ENCODE measurements around the gene ABCG2. TPM values are rescaled to one million over a fixed set of nuclear protein-coding genes. Genes with fewer than 3 reads are reported as not detected.

ABCG2 gene
- total and polyA plus RNA-seq, 2 of the 8 experiments (the other 6 are each of a cell fraction or from before 2014, with no cell fraction given), result 2.4 to 4.6 TPM

DNA sequence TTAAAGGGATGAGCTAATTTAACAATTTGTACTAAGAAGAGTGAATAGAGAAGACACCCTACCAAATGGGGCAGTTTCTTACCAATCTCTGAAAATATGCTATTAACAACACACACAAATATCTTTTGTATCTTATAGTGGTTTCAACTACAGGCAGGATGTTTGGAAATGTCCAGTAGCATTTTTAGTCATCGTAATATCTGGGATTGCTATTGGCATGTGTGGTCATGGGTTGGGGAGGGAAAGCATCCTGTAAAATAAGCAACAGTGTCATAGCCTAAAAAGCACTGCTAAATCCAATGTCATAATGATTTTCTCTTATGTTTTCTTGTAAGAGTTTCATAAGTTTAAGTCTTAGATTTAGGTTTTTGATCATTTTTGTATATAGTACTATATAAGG is 29.3 kb upstream of the ABCG2 start:
- ChIA-PET CTCF (ENCODE audit: partially characterized antibody) (no interaction called here), POLR2A (ENCODE audit: partially characterized antibody) (no interaction called here)
- H3K79me2 ChIP-seq (ENCODE audit: control insufficient read depth in 1 of 2, insufficient read depth in 2 of 2, low read length in 2 of 2), result no peaks in the 10 kb centered on the region
- no peak overlapping the region for H2BK12ac ChIP-seq (ENCODE audit: low read depth, low read length)
- no peak overlapping the region for H2AK5ac ChIP-seq (ENCODE audit: low read depth, low read length)
- DNase-seq (ENCODE audit: low read depth in 1 of 2, low spot score in 2 of 2), result no peak
- no peak overlapping the region for H3K4ac ChIP-seq (replicated peaks; ENCODE audit: insufficient read length, low read depth, low read length)
- no peaks in the 10 kb centered on the region for H3K23me2 ChIP-seq (ENCODE audit: low read depth, low read length)
- H3K23ac ChIP-seq (ENCODE audit: insufficient read length), result no peak overlapping the region
- no peak overlapping the region for H3K27ac ChIP-seq (ENCODE audit: low read depth, low read length)
- FAIRE-seq, result no peak
- H4K20me1 ChIP-seq (replicated peaks in 1 of 2; ENCODE audit: control insufficient read depth in 1 of 2, insufficient read depth in 2 of 2, low read length in 2 of 2), result no peaks in the 10 kb centered on the region
- no peak overlapping the region for H4K8ac ChIP-seq (ENCODE audit: extremely low read depth, insufficient read depth, low read length)
- H3K27me3 ChIP-seq (replicated peaks in 1 of 4; ENCODE audit: control insufficient read depth in 3 of 4, extremely low read depth in 1 of 4, insufficient read depth in 3 of 4, low read length in 3 of 4), result no peaks in the 10 kb centered on the region
- WGBS, 2 experiments (ENCODE audit: extremely low coverage in 1 of 2, insufficient coverage in 1 of 2, insufficient read length in 1 of 2, insufficient replicate concordance in 2 of 2, low coverage in 1 of 2, low lambda C conversion rate in 2 of 2, missing lambda C conversion rate in 1 of 2), result 94% methylated on average over 1 of the region's 1 CpG; no CpG with 5 or more reads in 1 of the 2 experiments
- H2AFZ ChIP-seq (ENCODE audit: low read length), result no peak overlapping the region
- H3K18ac ChIP-seq (ENCODE audit: extremely low read depth, low read length), result no peak overlapping the region
- no peak overlapping the region for H2BK15ac ChIP-seq (ENCODE audit: low read length)
- no peak overlapping the region for H4K5ac ChIP-seq (ENCODE audit: insufficient read length, low read depth, low read length)
- TF ChIP-seq ZNF274 (IDR thresholded peaks at IDR 0.05; ENCODE audit: borderline replicate concordance, extremely low read depth, low read length) (no peak), RXRA (IDR thresholded peaks at IDR 0.05; ENCODE audit: insufficient read depth, low read depth, low read length) (no peak), POLR2AphosphoS5 (IDR thresholded peaks at IDR 0.05; ENCODE audit: low read depth, low read length) (no peak), SIX5 (IDR thresholded peaks at IDR 0.05; ENCODE audit: low read depth, low read length) (no peak), NANOG (IDR thresholded peaks at IDR 0.05; ENCODE audit: insufficient read depth, low read depth, low read length, poor library complexity, severe bottlenecking) (no peak), SP2 (IDR thresholded peaks at IDR 0.05; ENCODE audit: low read length) (no peak), JUND (IDR thresholded peaks at IDR 0.05; ENCODE audit: low read length) (no peak)
- H3K4me3 ChIP-seq (ENCODE audit: extremely low read depth in 1 of 4, insufficient read depth in 2 of 4, low read depth in 3 of 4, low read length in 4 of 4), result no peak overlapping the region
- H3K79me1 ChIP-seq (ENCODE audit: low read depth, low read length), result no peaks in the 10 kb centered on the region
- H3K14ac ChIP-seq (ENCODE audit: insufficient read length), result no peak overlapping the region
- H2BK20ac ChIP-seq (ENCODE audit: low read length), result no peak overlapping the region
- no peaks in the 10 kb centered on the region for H3K36me3 ChIP-seq (ENCODE audit: control insufficient read depth in 2 of 4, insufficient read depth in 4 of 4, low read length in 3 of 4)
- no peak overlapping the region for H4K91ac ChIP-seq (replicated peaks; ENCODE audit: insufficient read length, low read length)
- no peak overlapping the region for H2BK120ac ChIP-seq (replicated peaks; ENCODE audit: low read depth, low read length)
- no peak overlapping the region for H2BK5ac ChIP-seq (ENCODE audit: low read depth, low read length)
- H3K56ac ChIP-seq (replicated peaks; ENCODE audit: insufficient read length, low read depth, low read length), result no peak overlapping the region
- H3K9ac ChIP-seq (replicated peaks in 1 of 4; ENCODE audit: extremely low read depth in 1 of 4, low read depth in 3 of 4, low read length in 3 of 4), result no peak overlapping the region
- H3K4me1 ChIP-seq (replicated peaks in 1 of 4; ENCODE audit: control insufficient read depth in 3 of 4, insufficient read depth in 4 of 4, low read length in 3 of 4), result peaks cover 0 to 4% (median 0%) of the 10 kb centered on the region in 4 experiments; a peak in 2 of 7 replicates
- H3K4me2 ChIP-seq (ENCODE audit: insufficient read depth in 1 of 2, low read depth in 2 of 2, low read length in 2 of 2), result no peak overlapping the region
- H3K9me3 ChIP-seq (ENCODE audit: insufficient read depth in 2 of 2, low read depth in 1 of 2, low read length in 1 of 2), result no peaks in the 10 kb centered on the region
